Measurements from ENCODE around the gene DAP.
"Not testable (repeated sequence)": the region's sequence is repeated elsewhere in the genome, so short reads cannot be mapped to it uniquely, and the experiment has no call there.

Gene DAP, protein sequence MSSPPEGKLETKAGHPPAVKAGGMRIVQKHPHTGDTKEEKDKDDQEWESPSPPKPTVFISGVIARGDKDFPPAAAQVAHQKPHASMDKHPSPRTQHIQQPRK

DNA sequence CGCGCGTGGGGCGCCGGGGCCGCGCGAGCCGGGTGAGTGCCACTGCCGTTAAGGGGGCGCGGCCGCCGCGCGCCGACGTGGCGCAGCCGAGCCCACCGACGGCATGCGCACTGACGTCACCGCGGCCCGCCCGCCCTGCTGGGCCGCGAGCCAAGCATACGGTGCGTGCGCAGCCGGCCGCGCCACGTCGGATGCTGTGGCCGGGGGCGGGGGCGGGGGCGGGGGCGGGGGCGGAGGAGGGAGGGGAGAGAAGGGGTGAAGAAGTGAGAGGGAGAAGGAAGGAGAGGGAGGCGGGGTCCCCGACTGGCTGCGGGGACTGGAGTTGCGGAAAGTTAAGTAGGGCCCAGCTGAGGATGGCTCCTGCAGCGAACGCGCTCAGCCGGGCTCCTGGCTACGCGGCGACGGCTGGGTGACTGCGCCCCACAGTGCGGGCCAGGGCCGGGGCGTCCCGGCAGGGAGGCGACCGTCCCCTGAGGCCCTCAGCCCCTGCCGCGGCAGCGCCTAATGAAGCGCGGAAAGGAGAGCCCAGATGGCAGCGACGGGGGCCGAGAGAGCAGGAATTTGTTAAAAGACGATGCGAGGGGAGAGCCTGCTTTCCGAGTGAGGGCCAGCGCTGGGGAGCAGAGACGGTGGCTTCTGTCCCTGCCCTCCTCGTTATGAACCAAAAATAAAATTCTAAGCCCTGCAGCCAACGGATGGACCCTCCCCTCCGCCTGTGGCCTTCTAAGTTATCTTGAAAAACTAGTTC is at the start of gene DAP:
Gene DAP, minus strand, starts transcription at position 50 of the 748 bp plus-strand sequence. CDS start 166 bp downstream, outside the sequence.
- peak; percentile 68 to 81 (median 71) for DNase-seq (ENCODE audit: low read depth in 2 of 3, low spot score in 1 of 3)

DNA sequence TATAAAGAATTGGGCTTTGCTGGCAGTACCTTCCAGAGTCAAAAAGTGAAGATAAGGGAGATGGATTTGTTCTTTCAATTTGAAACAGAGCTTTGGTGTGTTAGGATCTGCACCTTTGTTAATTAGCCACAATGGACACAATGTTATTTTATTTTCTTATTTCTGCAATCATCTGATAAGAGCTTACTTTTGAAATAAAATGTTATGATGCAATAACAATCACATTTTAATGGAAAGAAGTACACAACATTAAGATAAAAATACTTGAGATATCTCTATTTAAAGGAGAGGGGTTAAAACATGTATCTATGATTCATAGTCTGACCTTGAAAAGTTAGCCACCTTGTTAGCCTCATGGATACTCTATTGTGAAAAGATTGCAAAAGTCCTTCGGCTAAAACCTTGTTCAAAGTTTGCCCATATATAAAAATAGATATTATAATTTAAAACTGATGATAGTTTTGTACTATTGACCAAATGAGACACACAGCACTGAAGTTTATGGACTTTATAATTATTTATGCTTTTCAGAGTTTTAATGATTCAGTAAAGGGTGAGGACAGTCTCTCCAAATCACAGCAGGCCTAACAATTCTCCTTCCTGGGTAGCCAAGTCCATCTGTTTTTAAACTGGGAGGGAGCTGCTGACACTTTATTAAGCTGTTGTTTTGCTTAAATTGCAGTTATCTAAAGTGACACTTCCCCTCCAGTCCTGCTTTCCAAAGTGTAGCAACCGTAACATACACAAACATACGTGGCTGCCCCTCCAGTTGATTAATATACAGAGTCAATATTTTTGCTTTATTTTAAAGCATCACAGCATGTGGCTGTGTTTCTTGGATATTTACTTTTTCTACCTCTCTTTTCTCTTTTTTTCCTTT is 47.6 kb upstream of the DAP start:
- no peak for DNase-seq (ENCODE audit: low read depth in 2 of 3, low spot score in 1 of 3)

DNA sequence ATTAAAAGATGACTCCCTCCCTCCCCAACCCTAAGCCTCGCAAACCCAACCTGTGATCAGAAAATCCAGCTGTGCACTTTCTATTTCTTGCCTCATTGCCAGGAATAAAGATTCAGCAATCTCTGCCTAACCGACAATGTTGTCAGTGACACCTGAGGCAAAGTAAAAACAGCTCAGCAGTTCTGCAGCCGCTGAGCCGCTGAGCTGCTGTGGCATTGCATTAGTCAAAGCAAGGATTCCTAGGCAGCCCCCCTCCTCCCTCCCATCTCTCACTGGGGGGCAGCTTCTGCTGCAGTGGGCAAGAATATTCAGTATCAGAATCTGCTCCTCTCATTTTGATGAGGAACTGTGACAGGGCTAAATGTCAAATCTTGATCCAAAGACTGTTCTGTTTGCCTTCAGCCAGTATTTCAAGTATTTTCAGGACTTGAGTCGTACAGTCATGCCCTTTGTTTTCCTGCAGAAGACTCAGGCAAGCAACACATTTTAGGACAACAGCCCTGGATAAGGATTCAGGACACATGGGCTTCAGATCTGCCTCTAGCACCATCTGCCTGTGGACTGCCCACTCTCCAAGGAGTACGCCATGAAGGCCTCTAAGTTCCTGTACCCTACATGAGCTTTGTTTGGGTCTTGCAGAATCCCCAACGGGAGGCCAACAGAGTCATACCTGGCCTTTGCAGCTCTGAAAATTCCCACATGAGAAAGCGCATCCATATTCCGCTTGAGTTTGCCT is 41.1 kb upstream of the DAP start:
- DNase-seq (ENCODE audit: low read depth in 2 of 3, low spot score in 1 of 3): no peak

DNA sequence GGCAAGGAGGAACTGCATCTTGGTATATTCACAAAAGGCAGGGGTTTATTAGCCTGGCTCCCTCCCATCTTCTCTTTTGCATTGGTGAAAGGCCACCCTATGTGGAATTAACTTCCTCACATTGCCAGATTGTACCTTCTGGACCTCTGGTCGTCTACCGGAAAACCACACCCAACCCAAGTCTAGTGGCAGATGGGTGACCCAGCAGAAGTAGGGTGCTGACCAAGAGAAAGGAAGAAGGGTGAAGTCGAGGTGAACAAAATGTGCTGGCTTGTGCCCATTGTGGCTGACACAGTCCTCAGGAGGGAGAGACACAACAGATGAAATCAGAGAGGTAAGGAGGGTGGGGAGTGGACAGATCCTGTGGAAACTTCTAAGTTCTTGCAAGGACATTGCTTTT is 39.8 kb upstream of the DAP start:
- no peak for DNase-seq (ENCODE audit: low read depth in 2 of 3, low spot score in 1 of 3)

DNA sequence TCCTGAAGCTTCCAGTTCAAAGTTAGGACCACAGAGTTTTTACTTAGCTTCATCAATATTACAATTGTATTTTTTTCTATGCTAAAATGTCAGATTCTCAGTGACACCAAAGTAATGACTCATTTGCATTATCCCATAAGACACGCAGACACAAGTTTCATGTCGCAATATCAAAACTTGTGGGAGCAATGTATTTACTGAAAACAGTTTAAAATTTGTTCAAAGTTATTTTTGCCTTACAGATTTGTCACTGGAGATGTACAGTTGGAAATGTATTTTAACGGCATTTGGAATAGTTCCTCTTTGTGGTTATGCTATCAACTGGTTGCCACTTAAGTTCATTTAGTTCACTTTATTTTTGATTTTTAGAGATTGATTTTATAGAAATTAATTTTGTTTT is 36.2 kb upstream of the DAP start:
- DNase-seq (ENCODE audit: low read depth in 2 of 3, low spot score in 1 of 3): no peak

DNA sequence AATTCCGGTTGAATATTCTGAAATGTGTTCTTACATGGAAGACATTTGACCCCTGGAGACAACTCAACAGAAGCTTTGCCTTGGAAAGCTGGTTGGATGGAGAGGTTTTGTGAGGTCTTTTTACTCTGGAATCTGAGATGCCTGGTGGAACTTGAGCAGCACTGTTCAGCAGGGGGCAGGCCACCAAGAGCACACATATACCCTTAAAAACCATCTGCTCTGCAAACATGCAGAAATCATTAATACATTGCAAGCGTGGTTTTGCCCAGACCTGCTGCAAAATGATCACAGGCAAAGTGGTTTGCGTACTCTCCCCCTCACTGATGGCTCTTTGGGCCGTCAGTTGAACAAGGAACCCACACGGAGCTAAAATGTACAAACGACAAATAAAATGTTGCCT is 32.8 kb upstream of the DAP start:
- DNase-seq (ENCODE audit: low read depth in 2 of 3, low spot score in 1 of 3): no peak

DNA sequence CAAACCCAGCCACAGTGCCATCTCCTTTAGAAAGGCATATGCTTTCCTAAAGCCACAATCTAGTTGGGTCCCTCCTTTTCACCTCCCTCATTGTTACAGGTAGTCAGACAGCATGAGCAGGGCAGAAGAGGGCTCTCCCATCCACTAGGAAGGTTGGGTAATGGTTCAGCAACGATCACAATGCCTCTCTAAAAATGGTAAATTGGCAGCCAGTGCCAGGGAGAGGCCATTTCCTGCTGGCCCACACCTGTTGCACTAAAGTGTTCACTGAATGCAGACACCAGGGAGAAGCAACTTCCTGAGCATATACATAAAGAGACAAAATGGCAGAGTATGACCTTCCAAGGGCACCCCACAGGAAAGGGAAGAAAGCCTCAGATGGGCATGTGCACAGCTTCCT is 31.3 kb upstream of the DAP start:
- no peak for DNase-seq (ENCODE audit: low read depth in 2 of 3, low spot score in 1 of 3)

DNA sequence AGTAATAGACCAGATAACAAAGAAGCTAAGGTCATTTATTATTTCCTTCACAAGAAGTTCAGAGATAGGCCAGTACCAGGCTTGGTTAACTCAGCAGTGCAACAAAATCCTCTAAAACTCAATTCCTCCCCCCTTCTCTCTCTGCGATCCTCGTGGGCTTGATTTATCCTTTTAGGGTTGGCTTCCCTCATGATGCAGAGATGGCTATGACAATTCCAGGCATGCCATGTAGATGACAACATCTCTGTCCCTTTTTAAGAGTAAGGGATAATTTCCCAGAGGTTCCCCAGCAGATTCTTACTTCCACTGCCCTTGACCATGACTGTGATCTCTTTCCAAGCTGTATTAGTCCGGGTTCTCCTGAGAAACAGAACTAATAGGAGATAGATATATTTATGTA is 28.7 kb upstream of the DAP start:
- no peak for DNase-seq (ENCODE audit: low read depth in 2 of 3, low spot score in 1 of 3)

DNA sequence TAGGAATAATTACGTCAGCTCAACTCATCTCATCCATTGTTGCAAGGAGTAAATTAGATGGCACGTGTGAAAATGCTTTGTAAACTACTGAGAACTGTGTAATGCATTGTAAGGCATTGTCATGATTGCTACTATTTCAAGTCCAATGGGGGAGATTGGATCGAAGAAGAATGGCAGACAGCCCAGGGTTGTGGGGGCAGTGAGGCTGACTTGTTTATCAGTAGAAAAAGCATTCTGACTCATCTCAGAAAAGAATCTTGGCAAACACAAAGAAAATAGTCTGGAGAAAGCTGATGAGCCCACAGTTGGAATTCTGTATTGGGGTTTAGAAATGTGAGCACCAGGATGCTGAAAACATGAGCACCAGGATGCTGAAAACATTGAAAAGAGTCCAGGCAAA is 28.0 kb upstream of the DAP start:
- no peak for DNase-seq (ENCODE audit: low read depth in 2 of 3, low spot score in 1 of 3)

DNA sequence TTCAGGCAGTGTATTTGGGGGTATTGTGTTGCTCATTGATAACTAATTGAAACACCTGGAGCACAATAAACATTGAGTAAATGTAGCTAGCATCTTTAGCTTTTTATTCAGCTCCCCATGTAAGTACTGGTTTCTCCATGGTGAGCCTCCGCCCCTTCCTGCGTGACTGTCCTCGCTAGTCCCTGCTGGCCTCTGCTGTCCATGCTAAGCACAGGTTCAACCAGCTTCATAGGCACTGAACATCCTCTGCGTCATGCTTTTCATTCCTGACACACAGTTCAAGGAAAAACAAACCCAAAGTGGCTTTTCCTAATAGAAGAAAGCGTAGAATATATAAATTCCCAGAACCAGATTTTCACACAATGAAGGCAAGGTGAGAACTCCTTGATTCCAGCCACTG is 27.3 kb upstream of the DAP start:
- no peak for DNase-seq (ENCODE audit: low read depth in 2 of 3, low spot score in 1 of 3)

DNA sequence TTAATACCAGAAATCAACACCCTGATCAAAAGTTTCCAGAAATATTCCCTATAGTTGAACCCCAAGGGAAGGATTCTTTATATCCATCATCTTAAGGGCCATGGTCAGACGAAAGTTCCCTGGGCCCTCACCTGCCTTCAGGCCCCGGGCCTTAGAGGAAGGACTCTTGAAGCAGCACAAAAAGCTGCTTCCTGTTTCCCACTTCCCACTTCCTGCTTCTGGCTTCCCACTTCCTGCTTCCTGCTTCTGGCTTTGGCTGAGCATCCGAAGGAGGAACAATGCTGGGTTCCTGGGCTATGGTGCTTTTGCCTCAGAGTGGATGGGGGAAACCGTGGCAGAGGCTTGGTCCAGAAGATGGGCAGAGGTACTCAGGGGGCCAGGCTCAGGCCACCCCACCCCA is 25.8 kb upstream of the DAP start:
- DNase-seq (ENCODE audit: low read depth in 2 of 3, low spot score in 1 of 3): no peak

DNA sequence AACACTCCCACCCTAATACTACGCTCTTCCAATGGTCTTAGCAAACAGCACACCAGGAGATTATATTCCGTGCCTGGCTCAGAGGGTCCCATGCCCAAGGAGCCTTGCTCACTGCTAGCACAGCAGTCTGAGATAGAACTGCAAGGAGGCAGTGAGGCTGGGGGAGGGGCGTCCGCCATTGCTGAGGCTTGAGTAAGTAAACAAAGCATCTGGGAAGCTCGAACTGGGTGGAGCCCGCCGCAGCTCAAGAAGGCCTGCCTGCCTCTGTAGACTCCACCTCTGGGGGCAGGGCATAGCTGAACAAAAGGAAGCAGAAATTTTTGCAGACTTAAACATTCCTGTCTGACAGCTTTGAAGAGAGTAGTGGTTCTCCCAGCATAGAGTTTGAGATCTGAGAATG is 19.2 kb upstream of the DAP start:
- DNase-seq (ENCODE audit: low read depth in 2 of 3, low spot score in 1 of 3): not testable (repeated sequence)

DNA sequence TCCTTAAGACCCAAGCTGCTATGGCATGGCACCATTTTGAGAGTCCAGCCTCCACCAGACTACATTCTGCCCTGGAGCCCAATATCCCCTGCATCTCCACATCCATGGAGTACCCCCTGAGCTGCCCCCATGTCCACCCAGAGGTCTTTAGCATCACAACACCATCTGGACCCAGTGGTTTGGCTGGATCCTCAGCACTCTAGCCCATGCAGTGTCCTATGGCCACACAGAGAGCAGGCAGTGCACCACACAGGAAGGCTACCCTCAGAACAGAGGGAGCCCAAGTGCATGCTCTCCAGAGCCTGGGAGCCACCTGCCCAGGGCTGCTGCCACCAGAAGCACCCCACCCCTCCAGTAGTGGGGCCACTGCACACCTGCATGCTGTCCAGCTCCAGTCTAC is 18.6 kb upstream of the DAP start:
- DNase-seq (ENCODE audit: low read depth in 2 of 3, low spot score in 1 of 3): no peak

DNA sequence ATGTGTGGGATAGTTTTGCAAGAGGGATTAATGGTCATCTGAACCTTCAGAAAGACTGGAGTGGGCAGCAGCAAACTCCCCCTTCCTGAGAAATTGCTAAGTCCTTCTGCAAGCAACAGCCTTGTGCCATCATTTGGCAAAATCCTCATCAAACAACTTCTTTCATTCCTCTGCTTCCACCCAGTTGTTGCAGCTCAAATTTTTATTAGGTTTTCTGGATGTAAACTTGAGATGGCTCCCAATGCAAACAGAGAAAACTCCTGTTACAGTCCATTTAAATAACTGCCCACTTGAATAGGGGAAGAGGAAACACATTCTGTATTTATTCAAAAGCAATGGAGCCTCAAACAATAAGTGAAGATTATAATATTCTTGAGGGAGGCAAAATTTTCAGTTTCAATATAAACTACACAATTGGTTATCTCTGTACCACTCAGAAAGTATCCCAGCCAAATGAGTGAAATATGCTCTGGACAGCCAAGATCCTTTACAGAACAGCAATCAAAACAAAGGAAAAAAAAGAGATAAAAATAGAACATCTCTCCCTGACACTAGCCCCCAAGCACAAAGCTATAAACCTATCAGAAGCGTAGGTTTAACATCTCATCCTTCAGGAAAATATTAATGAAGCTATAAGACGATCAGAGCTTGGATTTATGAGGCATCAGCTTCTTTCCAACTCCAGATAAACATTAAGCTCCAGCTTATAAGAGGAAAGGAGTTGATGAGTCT is 17.3 kb upstream of the DAP start:
- DNase-seq (ENCODE audit: low read depth in 2 of 3, low spot score in 1 of 3): no peak

DNA sequence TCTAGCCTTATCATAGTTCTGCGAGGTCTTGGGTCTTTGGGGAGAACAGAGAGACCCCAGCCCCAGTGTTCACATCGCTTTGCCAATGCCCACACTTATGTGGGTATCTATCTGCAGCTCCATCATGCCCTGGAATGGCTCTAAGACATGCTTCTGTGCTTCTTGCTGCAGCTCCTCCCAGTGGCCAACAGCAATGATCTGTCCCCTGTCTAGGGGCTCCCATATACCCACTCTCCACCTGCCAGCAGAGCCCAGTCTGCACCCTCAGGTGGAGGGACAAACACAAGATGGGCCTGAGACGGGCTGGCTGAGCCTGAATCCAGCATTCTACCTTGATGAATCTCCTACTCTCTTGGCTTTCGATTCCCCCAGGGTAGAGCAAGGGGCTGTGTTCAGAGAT is 14.6 kb upstream of the DAP start:
- no peak for DNase-seq (ENCODE audit: low read depth in 2 of 3, low spot score in 1 of 3)

DNA sequence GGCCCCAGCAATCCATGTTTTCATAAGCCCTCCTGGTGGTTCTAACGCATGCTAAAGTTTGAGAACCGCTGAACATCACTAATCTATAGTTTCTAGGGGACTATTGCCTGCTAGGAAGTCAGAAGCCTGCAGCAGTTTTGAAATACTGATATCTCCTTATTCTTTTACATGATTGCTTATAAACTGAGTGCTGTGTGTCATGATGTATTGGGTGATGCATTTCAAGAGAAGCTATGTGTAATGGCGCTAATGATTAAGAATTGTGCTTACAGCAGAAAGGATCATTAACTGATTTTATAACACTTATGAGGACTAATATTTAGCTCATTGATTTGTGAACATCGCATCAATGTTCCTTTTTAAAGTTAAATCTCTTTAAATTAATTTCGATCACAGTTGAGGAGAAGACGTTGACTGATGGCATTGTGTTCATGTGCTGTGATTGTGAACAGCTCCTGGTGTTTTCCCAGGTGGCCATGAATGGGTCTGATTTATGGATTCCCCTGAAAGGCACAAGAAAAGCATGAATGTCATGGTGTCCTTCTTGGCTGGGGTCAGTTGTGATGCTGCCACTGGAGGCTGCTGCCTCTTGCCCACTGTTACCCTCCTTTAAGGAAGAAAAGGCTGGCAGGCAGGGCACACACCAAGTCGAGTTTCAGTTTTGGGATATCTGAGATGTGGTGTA is 12.0 kb upstream of the DAP start:
- no peak for DNase-seq (ENCODE audit: low read depth in 2 of 3, low spot score in 1 of 3)

DNA sequence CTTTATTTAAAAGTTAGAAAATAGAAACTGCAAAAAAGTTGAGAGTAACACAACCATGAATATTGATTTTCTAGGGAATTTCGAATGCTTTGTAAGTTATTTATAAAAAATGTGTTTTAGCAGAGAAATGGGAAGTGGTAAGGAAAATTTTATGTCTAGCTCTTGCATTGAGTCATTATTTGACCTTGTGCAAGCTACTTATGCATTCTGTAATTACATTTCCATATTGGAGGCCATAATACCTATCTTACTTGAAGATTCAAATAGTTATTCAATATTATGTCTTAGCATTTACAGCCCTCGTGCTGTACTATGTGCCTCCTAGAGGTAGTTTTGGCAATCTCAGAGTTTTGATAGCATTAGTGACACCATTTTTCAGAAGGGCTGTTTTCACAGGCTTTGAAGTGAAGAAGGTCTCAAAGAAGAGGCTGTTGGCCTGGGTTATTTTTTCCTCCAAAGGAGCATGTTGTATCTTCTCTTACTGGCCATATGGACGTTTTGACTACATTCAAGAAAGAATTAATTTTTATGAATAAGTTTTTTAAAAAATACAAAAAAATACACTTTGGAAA is 7.4 kb upstream of the DAP start:
- DNase-seq (ENCODE audit: low read depth in 2 of 3, low spot score in 1 of 3): no peak

DNA sequence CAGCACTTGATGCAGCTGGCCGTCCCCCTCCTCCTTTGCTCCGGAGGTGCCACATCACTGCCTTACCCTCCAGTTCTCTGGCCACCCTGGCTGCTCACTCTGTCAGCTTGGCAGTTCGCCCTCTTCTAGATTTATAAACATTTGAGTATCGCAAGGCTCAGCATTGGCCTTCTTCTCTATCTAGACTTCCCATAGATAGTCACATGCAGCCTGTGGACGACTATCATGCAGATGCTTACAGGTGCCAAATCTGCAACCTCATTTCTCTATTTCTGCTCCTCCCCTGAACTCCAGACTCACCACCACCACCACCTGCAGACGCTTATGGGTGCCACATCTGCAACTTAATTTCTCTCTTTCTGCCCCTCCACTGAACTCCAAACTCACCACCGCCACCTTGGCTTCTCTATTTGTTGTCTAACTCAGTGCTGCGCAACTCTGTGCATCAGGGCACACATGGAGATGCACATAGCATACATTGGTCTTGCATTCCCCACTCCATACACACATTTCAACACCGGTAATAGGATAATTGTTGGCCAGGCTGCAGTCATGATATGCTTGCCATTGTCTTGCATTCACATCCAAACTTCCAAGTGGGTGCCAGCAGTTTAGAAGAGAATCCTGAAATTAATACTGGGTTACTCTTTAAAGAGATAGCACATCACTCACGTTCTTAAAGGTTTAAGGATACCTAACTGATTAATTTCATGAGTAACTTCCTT is 1.9 kb upstream of the DAP start:
- no peak for DNase-seq (ENCODE audit: low read depth in 2 of 3, low spot score in 1 of 3)
